ENCODE results near the gene SKAP1.

DNA sequence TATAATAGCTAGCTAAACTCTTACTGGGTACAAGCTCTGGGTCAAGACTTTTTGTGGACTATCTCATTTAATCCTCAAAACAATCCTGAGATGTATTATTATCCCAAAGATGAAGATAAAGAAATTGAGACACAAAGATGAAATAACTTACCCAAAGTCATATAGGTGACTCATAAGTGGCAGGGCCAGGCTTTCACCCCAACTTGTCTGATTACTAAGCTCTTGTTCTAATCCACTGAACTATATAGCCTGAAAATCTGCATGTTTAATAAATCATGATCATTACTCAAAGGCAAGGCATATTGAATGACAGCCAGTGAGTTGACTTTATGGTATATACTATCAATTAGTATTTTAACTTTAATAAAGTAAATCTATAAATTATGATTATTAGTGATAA lies 77.4 kb downstream of the SKAP1 start:
- no peak for TF ChIP-seq POLR2AphosphoS5 (IDR thresholded peaks at IDR 0.05)
- TF ChIP-seq, protein P1, sequence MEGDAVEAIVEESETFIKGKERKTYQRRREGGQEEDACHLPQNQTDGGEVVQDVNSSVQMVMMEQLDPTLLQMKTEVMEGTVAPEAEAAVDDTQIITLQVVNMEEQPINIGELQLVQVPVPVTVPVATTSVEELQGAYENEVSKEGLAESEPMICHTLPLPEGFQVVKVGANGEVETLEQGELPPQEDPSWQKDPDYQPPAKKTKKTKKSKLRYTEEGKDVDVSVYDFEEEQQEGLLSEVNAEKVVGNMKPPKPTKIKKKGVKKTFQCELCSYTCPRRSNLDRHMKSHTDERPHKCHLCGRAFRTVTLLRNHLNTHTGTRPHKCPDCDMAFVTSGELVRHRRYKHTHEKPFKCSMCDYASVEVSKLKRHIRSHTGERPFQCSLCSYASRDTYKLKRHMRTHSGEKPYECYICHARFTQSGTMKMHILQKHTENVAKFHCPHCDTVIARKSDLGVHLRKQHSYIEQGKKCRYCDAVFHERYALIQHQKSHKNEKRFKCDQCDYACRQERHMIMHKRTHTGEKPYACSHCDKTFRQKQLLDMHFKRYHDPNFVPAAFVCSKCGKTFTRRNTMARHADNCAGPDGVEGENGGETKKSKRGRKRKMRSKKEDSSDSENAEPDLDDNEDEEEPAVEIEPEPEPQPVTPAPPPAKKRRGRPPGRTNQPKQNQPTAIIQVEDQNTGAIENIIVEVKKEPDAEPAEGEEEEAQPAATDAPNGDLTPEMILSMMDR (IDR thresholded peaks at IDR 0.05) = no peak
- no peak for TF ChIP-seq POLR2A (IDR thresholded peaks at IDR 0.05)
- no peak for TF ChIP-seq EP300 (IDR thresholded peaks at IDR 0.05)

All from stomach (tissue), 4 donors.